Endothelial cell of umbilical vein (primary cell): ENCODE measurements around the gene MMP24. TPM values are rescaled to one million over a fixed set of nuclear protein-coding genes. Genes with fewer than 3 reads are reported as not detected.
A peak's percentile ranks its signal among the peaks of the same experiment; 100 is the strongest.

Experiments used
- BruUV-seq: library from RNA; stranded (reverse); fragments of 400-500 nt; replicated peaks from 2 replicates; lab custom pipeline; 2021; lab: Mats Ljungman, UMichigan
- CTCF ChIA-PET: fragments of 300-600, 350-600 bp; sonication (Branson Sonifier 250); formaldehyde crosslinking; loops from one replicate; lab custom pipeline; 2021; ENCODE audit warnings: antibody characterized with exemption, inconsistent platforms; lab: Charles Lee
- POLR2A ChIA-PET: fragments of 300-600, 350-600 bp; sonication (Branson Sonifier 250); formaldehyde crosslinking; loops from one replicate; lab custom pipeline; 2021; ENCODE audit warnings: antibody characterized with exemption, inconsistent platforms; lab: Charles Lee
- DNase-seq: peaks from one replicate; pipeline ENCODE4 v3.0.0-alpha.2; 2011; ENCODE audit warnings: low read depth, low spot score
- FAIRE-seq: peaks from 2 replicates; lab custom pipeline; 2011; peaks lifted over from hg19 to GRCh38; lab: Jason Lieb, UNC
- H2AFZ ChIP-seq: 2 replicates; pipeline ENCODE4 v1.6.0; 2012; ENCODE audit warnings: low read depth, low read length, control low read depth, inconsistent platforms
- H3K27ac ChIP-seq: 2 replicates; pipeline ENCODE4 v1.5.1; 2011; ENCODE audit warnings: low read depth, mild to moderate bottlenecking, control low read depth, low read length, moderate library complexity; ENCODE audit not compliant: insufficient read depth
- H3K27me3 ChIP-seq, 2 experiments: 2 replicates each; pipeline versions ENCODE4 v1.6.0 to v1.6.1; 2011; ENCODE audit warnings: low read length in 2 of 2, mixed read lengths in 1 of 2; ENCODE audit not compliant: control insufficient read depth in 2 of 2, insufficient read depth in 2 of 2
- H3K36me3 ChIP-seq, 2 experiments: 2 replicates in 1 of 2; 3 replicates in 1 of 2; pipeline ENCODE4 v1.5.1; 2011; ENCODE audit warnings: low read length in 2 of 2, mild to moderate bottlenecking in 1 of 2, moderate library complexity in 1 of 2; ENCODE audit not compliant: control insufficient read depth in 2 of 2, insufficient read depth in 2 of 2; ENCODE audit errors: extremely low read depth in 1 of 2
- H3K4me1 ChIP-seq: 3 replicates; pipeline ENCODE4 v1.5.1; 2011; ENCODE audit warnings: mild to moderate bottlenecking, low read length; ENCODE audit not compliant: control insufficient read depth, insufficient read depth; ENCODE audit errors: extremely low read depth
- H3K4me2 ChIP-seq: 2 replicates; pipeline ENCODE4 v1.6.1; 2011; ENCODE audit warnings: low read length, control low read depth, mixed read lengths; ENCODE audit not compliant: insufficient read depth
- H3K4me3 ChIP-seq, 3 experiments: fragments of 200-600 bp in 1 of 3; sonication (generic), shearing (Covaris generic) in 1 of 3; replicated peaks in 1 of 3; 2 replicates each; pipeline ENCODE4 v1.5.1; 2011 to 2016; ENCODE audit warnings: control low read depth in 3 of 3, low read length in 3 of 3, mild to moderate bottlenecking in 2 of 3, inconsistent platforms in 1 of 3, low read depth in 1 of 3, moderate library complexity in 1 of 3; ENCODE audit not compliant: insufficient read depth in 1 of 3
- H3K79me2 ChIP-seq: 2 replicates; pipeline ENCODE4 v1.6.0; 2012; ENCODE audit warnings: low read length, inconsistent platforms; ENCODE audit not compliant: control insufficient read depth, insufficient read depth
- H3K9ac ChIP-seq: replicated peaks from 2 replicates; pipeline ENCODE3; 2011; ENCODE audit warnings: low read length, control low read depth; ENCODE audit not compliant: insufficient read depth; ENCODE audit errors: extremely low read depth
- H3K9me1 ChIP-seq: replicated peaks from 3 replicates; pipeline ENCODE4 v1.6.0; 2011; ENCODE audit warnings: mild to moderate bottlenecking, low read length; ENCODE audit not compliant: control insufficient read depth, insufficient read depth; ENCODE audit errors: extremely low read depth
- H3K9me3 ChIP-seq: replicated peaks from 2 replicates; pipeline ENCODE4 v1.5.1; 2012; ENCODE audit warnings: low read length, inconsistent platforms; ENCODE audit not compliant: control insufficient read depth, insufficient read depth
- H4K20me1 ChIP-seq: replicated peaks from 2 replicates; pipeline ENCODE3; 2011; ENCODE audit warnings: mild to moderate bottlenecking, low read length; ENCODE audit not compliant: control insufficient read depth, insufficient read depth; ENCODE audit errors: extremely low read depth
- EZH2 ChIP-seq: IDR thresholded peaks from 2 replicates; pipeline ENCODE4 v1.6.1; 2012; ENCODE audit warnings: borderline replicate concordance, low read depth, mild to moderate bottlenecking, moderate library complexity, low read length, inconsistent platforms; ENCODE audit not compliant: severe bottlenecking
- FOS ChIP-seq: IDR thresholded peaks from 2 replicates; pipeline ENCODE4 v1.6.1; 2011; ENCODE audit warnings: mild to moderate bottlenecking, low read length, moderate library complexity, borderline replicate concordance; ENCODE audit not compliant: insufficient read depth
- GATA2 ChIP-seq: IDR thresholded peaks from 2 replicates; pipeline ENCODE4 v1.7.0; 2011; ENCODE audit warnings: low read depth, mild to moderate bottlenecking, moderate library complexity, mixed read lengths, low read length; ENCODE audit not compliant: insufficient read length, insufficient read depth
- JUN ChIP-seq: IDR thresholded peaks from 2 replicates; pipeline ENCODE4 v1.6.1; 2011; ENCODE audit warnings: borderline replicate concordance, low read depth; ENCODE audit not compliant: insufficient read length, insufficient read depth
- MYC ChIP-seq: IDR thresholded peaks from one replicate; pipeline ENCODE4 v1.6.1; 2011; ENCODE audit warnings: mild to moderate bottlenecking, low read depth, low read length
- POLR2A ChIP-seq: IDR thresholded peaks from 2 replicates; pipeline ENCODE4 v1.6.1; 2012; ENCODE audit warnings: low read depth, mild to moderate bottlenecking, control low read depth, low read length
- POLR2AphosphoS5 ChIP-seq: IDR thresholded peaks from 2 replicates; pipeline ENCODE4 v1.6.1; 2012; ENCODE audit warnings: low read depth, mild to moderate bottlenecking, control low read depth, low read length, moderate library complexity; ENCODE audit not compliant: insufficient read depth
- dilution Hi-C: fragments of 300-500 bp; cut with MboI; formaldehyde crosslinking; loops from one replicate; pipeline ENCODE4 v1.15.0; 2019; ENCODE audit warnings: low sequenced_read_pairs; ENCODE audit not compliant: extremely low pct_ligation_motif_present
- intact Hi-C: fragments of 100-400 bp; cut with micrococcal nuclease; formaldehyde crosslinking; loops from one replicate; pipeline ENCODE4 v1.10.0; 2022
- polyA plus RNA-seq, 4 experiments: library from polyadenylated mRNA; depleted of rRNA in 3 of 4; stranded (reverse) in 3 of 4; unstranded in 1 of 4; fragments of >200 nt; gene quantifications; 2 replicates each; pipeline versions ENCODE4 v1.2.1 to v1.2.3, GENCODE V29; 2011 to 2012; ENCODE audit warnings: missing spikeins in 1 of 4
- total RNA-seq: library from RNA; stranded (reverse); gene quantifications from 2 replicates; pipeline ENCODE4 v1.2.3, GENCODE V29; 2021
- TF ChIP-seq, protein P1 (sequence below), 2 donors: IDR thresholded peaks; 1 replicate in 1 of 2; 2 replicates in 1 of 2; pipeline ENCODE4 v1.5.1; 2011; ENCODE audit warnings: low read length in 2 of 2, mild to moderate bottlenecking in 2 of 2, moderate library complexity in 2 of 2, control low read depth in 1 of 2, inconsistent platforms in 1 of 2, low read depth in 1 of 2; ENCODE audit not compliant: insufficient read depth in 1 of 2; ENCODE audit errors: extremely low read depth in 1 of 2
- TF ChIP-seq, protein P2 (sequence below): IDR thresholded peaks from 2 replicates; pipeline ENCODE4 v1.6.1; 2011; ENCODE audit not compliant: insufficient read depth, insufficient read length

Gene MMP24
- total and polyA plus RNA-seq, 2 donors (not counting 3 experiments of a cell fraction or from before 2014, with no cell fraction given): 0.27 to 0.54 TPM

DNA sequence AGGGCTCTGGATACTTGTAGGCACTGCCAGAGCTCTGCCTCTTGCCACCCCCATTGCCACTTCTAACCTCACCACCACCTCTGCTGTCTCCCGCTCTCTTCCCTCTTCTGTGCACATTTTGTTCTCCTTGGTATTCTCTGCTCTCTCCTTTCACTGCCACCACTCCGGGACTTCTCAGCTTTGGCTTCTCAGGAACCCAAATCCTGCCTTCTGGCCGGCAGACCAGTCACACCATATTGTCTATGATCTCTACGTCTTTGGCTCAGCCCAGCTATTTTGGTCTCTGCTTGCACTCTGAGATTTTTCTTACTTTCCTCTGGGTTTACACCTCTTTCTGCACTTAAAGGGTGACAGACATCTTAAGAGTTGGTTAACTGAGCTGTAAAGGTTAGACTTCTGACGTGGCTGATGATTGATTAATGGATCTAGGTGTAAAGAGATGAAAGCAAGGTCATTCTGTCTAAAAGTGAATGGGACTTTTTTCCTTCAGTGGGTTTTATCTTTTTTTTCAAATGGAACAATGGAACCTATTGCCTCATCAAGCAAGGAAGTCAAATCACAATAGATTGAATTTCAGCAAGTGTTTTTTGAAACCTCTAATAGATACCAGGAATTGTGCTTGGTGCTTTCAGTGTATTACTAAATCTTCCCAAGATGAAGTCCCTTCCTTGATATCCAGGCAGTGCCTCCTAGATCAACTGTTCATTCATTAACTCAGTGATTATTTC lies 13.8 kb downstream of the MMP24 start:
- dilution Hi-C loops (no loop called here), intact Hi-C loops (no loop called here)
- H3K4me2 ChIP-seq: no peak overlapping the region
- H3K9me3 ChIP-seq: no peaks in the 10 kb centered on the region
- H3K4me1 ChIP-seq: no peaks in the 10 kb centered on the region
- no peak overlapping the region for H2AFZ ChIP-seq
- DNase-seq (no peak), FAIRE-seq (peak; percentile 70)
- no TSS peak for BruUV-seq
- H3K79me2 ChIP-seq: no peaks in the 10 kb centered on the region
- CTCF ChIA-PET: interaction anchor here (0.7 kb wide), 1 partner anchor 144 kb away, joined by 4 read pairs; no protein-coding TSS in a partner anchor
- no peak for TF ChIP-seq EZH2
- TF ChIP-seq FOS: no peak
- no peak for TF ChIP-seq GATA2
- TF ChIP-seq JUN: no peak
- TF ChIP-seq POLR2A: no peak
- TF ChIP-seq, protein P1, sequence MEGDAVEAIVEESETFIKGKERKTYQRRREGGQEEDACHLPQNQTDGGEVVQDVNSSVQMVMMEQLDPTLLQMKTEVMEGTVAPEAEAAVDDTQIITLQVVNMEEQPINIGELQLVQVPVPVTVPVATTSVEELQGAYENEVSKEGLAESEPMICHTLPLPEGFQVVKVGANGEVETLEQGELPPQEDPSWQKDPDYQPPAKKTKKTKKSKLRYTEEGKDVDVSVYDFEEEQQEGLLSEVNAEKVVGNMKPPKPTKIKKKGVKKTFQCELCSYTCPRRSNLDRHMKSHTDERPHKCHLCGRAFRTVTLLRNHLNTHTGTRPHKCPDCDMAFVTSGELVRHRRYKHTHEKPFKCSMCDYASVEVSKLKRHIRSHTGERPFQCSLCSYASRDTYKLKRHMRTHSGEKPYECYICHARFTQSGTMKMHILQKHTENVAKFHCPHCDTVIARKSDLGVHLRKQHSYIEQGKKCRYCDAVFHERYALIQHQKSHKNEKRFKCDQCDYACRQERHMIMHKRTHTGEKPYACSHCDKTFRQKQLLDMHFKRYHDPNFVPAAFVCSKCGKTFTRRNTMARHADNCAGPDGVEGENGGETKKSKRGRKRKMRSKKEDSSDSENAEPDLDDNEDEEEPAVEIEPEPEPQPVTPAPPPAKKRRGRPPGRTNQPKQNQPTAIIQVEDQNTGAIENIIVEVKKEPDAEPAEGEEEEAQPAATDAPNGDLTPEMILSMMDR (IDR thresholded peaks at IDR 0.05; ENCODE audit: extremely low read depth in 1 of 2, insufficient read depth in 1 of 2, low read depth in 1 of 2, low read length in 2 of 2): no peak
- TF ChIP-seq, protein P2, sequence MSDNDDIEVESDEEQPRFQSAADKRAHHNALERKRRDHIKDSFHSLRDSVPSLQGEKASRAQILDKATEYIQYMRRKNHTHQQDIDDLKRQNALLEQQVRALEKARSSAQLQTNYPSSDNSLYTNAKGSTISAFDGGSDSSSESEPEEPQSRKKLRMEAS: no peak
- no peak for TF ChIP-seq POLR2AphosphoS5
- no peak for TF ChIP-seq MYC
- no peaks in the 10 kb centered on the region for H4K20me1 ChIP-seq
- peaks cover 26 to 33% of the 10 kb centered on the region in 2 experiments for H3K27me3 ChIP-seq
- H3K9ac ChIP-seq: no peak overlapping the region
- no peak overlapping the region for H3K4me3 ChIP-seq
- H3K9me1 ChIP-seq: no peaks in the 10 kb centered on the region
- no peak overlapping the region for H3K27ac ChIP-seq
- POLR2A ChIA-PET: no interaction called here
- H3K36me3 ChIP-seq: no peaks in the 10 kb centered on the region
